Measurements from ENCODE around the gene BACE1-AS.

BACE1-AS gene

GRCh38 chr11:117300773-117301172 lies 9.6 kb downstream of the BACE1-AS start:
- Histone ChIP-seq H3K4me2 (ENCODE audit: low read depth, low read length, poor library complexity, severe bottlenecking) (no peak overlapping the region), H2AFZ (ENCODE audit: low read depth, low read length, severe bottlenecking) (no peak overlapping the region), H3K27me3 (ENCODE audit: low read length) (no peaks in the 10 kb centered on the region), H3K4me3 (ENCODE audit: insufficient read depth, low read length, poor library complexity, severe bottlenecking) (no peak overlapping the region), H4K20me1 (ENCODE audit: low read depth, low read length) (no peaks in the 10 kb centered on the region), H3K9me3 (ENCODE audit: insufficient read depth, low read length) (no peaks in the 10 kb centered on the region), H3K79me2 (ENCODE audit: insufficient read depth, low read length) (no peaks in the 10 kb centered on the region), H3K27ac (ENCODE audit: low read depth, low read length) (no peak overlapping the region), H3K36me3 (ENCODE audit: low read length) (no peaks in the 10 kb centered on the region), H3K9me2 (replicated peaks; ENCODE audit: insufficient read depth, low read length) (no peaks in the 10 kb centered on the region), H3K9ac (ENCODE audit: low read length) (no peak overlapping the region), H3F3A (ENCODE audit: insufficient read depth) (no peaks in the 10 kb centered on the region)
- TF ChIP-seq CTCF (IDR thresholded peaks at IDR 0.05; ENCODE audit: insufficient read depth, low read length, poor library complexity, severe bottlenecking): no peak
- no peak for TF ChIP-seq EZH2phosphoT487 (conservative IDR thresholded peaks at IDR 0.05; ENCODE audit: low read length)

- TF ChIP-seq EZH2phosphoT487 (conservative IDR thresholded peaks at IDR 0.05; ENCODE audit: low read length): no peak
- TF ChIP-seq CTCF (IDR thresholded peaks at IDR 0.05; ENCODE audit: insufficient read depth, low read length, poor library complexity, severe bottlenecking): no peak
- no peaks in the 10 kb centered on the region for H3K9me3 ChIP-seq (ENCODE audit: insufficient read depth, low read length)
- no peaks in the 10 kb centered on the region for H3K27me3 ChIP-seq (ENCODE audit: low read length)
- no peak overlapping the region for H3K4me3 ChIP-seq (ENCODE audit: insufficient read depth, low read length, poor library complexity, severe bottlenecking)
- H3K36me3 ChIP-seq (ENCODE audit: low read length): no peaks in the 10 kb centered on the region
- no peak overlapping the region for H3K4me2 ChIP-seq (ENCODE audit: low read depth, low read length, poor library complexity, severe bottlenecking)
- H3K9me2 ChIP-seq (replicated peaks; ENCODE audit: insufficient read depth, low read length): no peaks in the 10 kb centered on the region
- H4K20me1 ChIP-seq (ENCODE audit: low read depth, low read length): no peaks in the 10 kb centered on the region
- no peaks in the 10 kb centered on the region for H3F3A ChIP-seq (ENCODE audit: insufficient read depth)
- H3K79me2 ChIP-seq (ENCODE audit: insufficient read depth, low read length): no peaks in the 10 kb centered on the region
- H3K9ac ChIP-seq (ENCODE audit: low read length): no peak overlapping the region
- H3K27ac ChIP-seq (ENCODE audit: low read depth, low read length): no peak overlapping the region
- H2AFZ ChIP-seq (ENCODE audit: low read depth, low read length, severe bottlenecking): no peak overlapping the region
These were observed 11.1 kb downstream of the BACE1-AS start for GRCh38 chr11:117302228-117302627.

DNA sequence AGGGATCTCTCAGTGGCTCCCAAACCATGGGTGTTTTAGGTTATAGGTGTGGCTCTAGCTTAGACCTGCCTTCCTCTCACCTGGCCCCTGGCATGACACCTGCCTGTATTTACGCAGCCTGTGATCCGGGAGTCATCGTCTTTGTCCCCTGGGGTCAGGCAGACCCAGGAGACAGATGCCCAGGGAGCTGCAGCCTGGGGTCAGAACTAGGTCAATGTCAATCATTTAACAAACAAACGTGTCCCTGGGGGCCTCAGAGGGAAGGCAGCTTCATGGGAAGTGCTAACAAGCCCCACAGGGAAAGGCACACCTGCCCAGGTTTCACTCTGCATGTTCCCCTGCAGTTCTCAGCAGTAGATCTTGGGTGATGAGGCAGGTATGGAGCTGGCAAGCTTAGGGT lies 12.0 kb downstream of the BACE1-AS start:
- Histone ChIP-seq H2AFZ (ENCODE audit: low read depth, low read length, severe bottlenecking) (no peak overlapping the region), H4K20me1 (ENCODE audit: low read depth, low read length) (no peaks in the 10 kb centered on the region), H3F3A (ENCODE audit: insufficient read depth) (no peaks in the 10 kb centered on the region), H3K79me2 (ENCODE audit: insufficient read depth, low read length) (no peaks in the 10 kb centered on the region), H3K27ac (ENCODE audit: low read depth, low read length) (no peak overlapping the region), H3K36me3 (ENCODE audit: low read length) (no peaks in the 10 kb centered on the region), H3K4me3 (ENCODE audit: insufficient read depth, low read length, poor library complexity, severe bottlenecking) (no peak overlapping the region), H3K4me2 (ENCODE audit: low read depth, low read length, poor library complexity, severe bottlenecking) (no peak overlapping the region), H3K9me2 (replicated peaks; ENCODE audit: insufficient read depth, low read length) (no peaks in the 10 kb centered on the region), H3K9me3 (ENCODE audit: insufficient read depth, low read length) (no peaks in the 10 kb centered on the region), H3K9ac (ENCODE audit: low read length) (no peak overlapping the region), H3K27me3 (ENCODE audit: low read length) (no peaks in the 10 kb centered on the region)
- TF ChIP-seq EZH2phosphoT487 (conservative IDR thresholded peaks at IDR 0.05; ENCODE audit: low read length) (no peak), CTCF (IDR thresholded peaks at IDR 0.05; ENCODE audit: insufficient read depth, low read length, poor library complexity, severe bottlenecking) (no peak)

All from SU-DHL-6 (cell line).